GM10266 (cell line): ENCODE data around the gene NYAP2.

Experiments used
- DNase-seq: peaks from one replicate; pipeline ENCODE4 v3.0.0; 2012; ENCODE audit errors: extremely low spot score
- CTCF ChIP-seq: IDR thresholded peaks from 2 replicates; pipeline ENCODE4 v1.5.1; 2012; ENCODE audit warnings: mild to moderate bottlenecking, low read depth; ENCODE audit not compliant: control insufficient read depth, insufficient read depth; ENCODE audit errors: missing control alignments

NYAP2 gene

GRCh38 chr2:225493420-225494099, 94.0 kb downstream of the NYAP2 start:
- DNase-seq: no peak
- TF ChIP-seq CTCF: no peak

GRCh38 chr2:225494100-225494459, 94.6 kb downstream of the NYAP2 start:
- DNase-seq: no peak
- no peak for TF ChIP-seq CTCF

DNA sequence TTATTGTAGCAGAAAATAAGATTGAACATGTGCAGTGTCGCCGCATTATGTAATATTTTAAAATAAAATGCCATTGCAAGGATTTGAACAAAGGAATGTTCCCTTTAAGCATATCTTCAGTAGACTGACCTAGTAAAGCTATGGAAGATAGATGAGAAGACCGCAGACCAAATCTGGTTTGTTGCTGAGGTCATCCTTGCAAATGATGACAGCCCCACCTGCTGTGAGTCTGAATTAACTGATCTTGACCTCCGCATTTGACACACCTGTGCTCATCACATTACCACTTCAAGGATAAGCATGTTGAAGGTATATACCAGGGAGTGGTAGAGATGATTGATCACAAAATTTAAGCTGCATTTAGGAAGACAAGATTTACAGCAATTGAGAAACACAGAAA, 96.2 kb downstream of the NYAP2 start:
- no peak for TF ChIP-seq CTCF
- DNase-seq: no peak

DNA sequence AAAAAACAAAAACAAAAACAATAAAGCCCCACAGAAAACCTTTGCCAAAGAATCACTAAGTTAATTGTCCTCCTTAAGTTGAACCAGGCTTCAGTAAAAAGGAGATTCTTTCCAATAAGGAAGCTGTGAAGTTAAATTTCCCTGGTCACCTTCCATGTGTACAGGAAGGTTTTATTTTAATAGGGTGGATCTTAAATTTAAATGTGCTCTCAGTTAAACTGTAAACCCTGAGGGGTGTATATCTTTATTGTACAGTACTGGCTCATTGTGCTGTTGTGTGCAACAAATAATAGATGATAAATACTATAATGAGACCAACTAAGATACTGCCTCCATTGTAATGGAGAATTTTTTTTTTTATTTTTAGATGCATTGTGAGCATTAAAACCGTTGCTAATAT, 97.1 kb downstream of the NYAP2 start:
- no peak for TF ChIP-seq CTCF
- no peak for DNase-seq

DNA sequence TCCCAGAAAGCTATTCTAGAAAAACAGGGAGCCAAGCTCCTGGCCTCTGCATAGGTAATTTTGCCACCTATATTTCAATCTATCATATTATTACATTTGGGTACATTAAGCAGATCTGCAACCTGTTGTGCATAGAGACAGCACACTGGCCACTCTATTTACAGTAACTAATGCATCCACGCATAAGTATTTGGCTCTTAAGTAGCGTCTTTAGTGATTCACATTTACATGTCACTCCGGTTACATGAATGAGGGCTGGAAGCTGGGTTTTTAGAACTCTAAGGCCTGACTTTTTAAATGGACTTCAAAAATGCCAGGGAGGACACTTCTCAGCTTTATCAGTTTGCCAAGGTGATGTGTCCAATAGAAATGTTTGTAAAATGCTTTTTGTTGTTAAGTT, 97.7 kb downstream of the NYAP2 start:
- DNase-seq: no peak
- TF ChIP-seq CTCF: no peak

- TF ChIP-seq CTCF: no peak
- no peak for DNase-seq
These were observed 101.5 kb downstream of the NYAP2 start for GRCh38 chr2:225501022-225501421.

GRCh38 chr2:225502971-225503370, 103.5 kb downstream of the NYAP2 start:
- no peak for TF ChIP-seq CTCF
- no peak for DNase-seq
